Rectal smooth muscle tissue (tissue), 1 donor: Measurements from ENCODE around the gene BTN2A1.
A peak's percentile ranks its signal among the peaks of the same experiment; 100 is the strongest.
"Not testable (repeated sequence)": the region's sequence is repeated elsewhere in the genome, so short reads cannot be mapped to it uniquely, and the experiment has no call there.

Experiments
- H3K27ac ChIP-seq: one replicate; pipeline ENCODE4 v1.7.0; 2013; ENCODE audit warnings: low read depth, low read length, inconsistent platforms
- H3K27me3 ChIP-seq: one replicate; pipeline ENCODE4 v1.7.0; 2013; ENCODE audit warnings: low read length; ENCODE audit not compliant: control insufficient read depth, insufficient read depth
- H3K36me3 ChIP-seq: one replicate; pipeline ENCODE4 v1.7.0; 2013; ENCODE audit warnings: low read length; ENCODE audit not compliant: control insufficient read depth, insufficient read depth
- H3K4me1 ChIP-seq: one replicate; pipeline ENCODE4 v1.7.0; 2013; ENCODE audit warnings: low read length; ENCODE audit not compliant: control insufficient read depth, insufficient read depth
- H3K4me3 ChIP-seq: one replicate; pipeline ENCODE4 v1.7.0; 2013; ENCODE audit warnings: low read length
- H3K9ac ChIP-seq: one replicate; pipeline ENCODE4 v1.7.0; 2013; ENCODE audit warnings: low read length

The BTN2A1 gene

GRCh38 chr6:26461353-26461752 is 3.6 kb downstream of the BTN2A1 start:
- H3K27ac ChIP-seq, H3K27me3 ChIP-seq, H3K9ac ChIP-seq: not testable (repeated sequence)
- Histone ChIP-seq H3K36me3 (peaks cover 36% of the 10 kb centered on the region), H3K4me1 (peaks cover 18% of the 10 kb centered on the region), H3K4me3 (peak overlapping the region; percentile 7)

GRCh38 chr6:26464014-26464413 is 6.3 kb downstream of the BTN2A1 start:
- peaks cover 57% of the 10 kb centered on the region for H3K36me3 ChIP-seq
- no peak overlapping the region for H3K9ac ChIP-seq
- H3K27me3 ChIP-seq = no peaks in the 10 kb centered on the region
- H3K4me3 ChIP-seq = no peak overlapping the region
- H3K4me1 ChIP-seq = peaks cover 16% of the 10 kb centered on the region
- H3K27ac ChIP-seq = no peak overlapping the region

GRCh38 chr6:26464416-26465131 is 6.8 kb downstream of the BTN2A1 start:
- H3K27me3 ChIP-seq = no peaks in the 10 kb centered on the region
- no peak overlapping the region for H3K4me3 ChIP-seq
- no peak overlapping the region for H3K9ac ChIP-seq
- no peak overlapping the region for H3K27ac ChIP-seq
- H3K36me3 ChIP-seq = peaks cover 58% of the 10 kb centered on the region
- H3K4me1 ChIP-seq = peaks cover 11% of the 10 kb centered on the region

- H3K4me1 ChIP-seq = peaks cover 4% of the 10 kb centered on the region
- no peaks in the 10 kb centered on the region for H3K27me3 ChIP-seq
- H3K4me3 ChIP-seq = no peak overlapping the region
- H3K9ac ChIP-seq = no peak overlapping the region
- peaks cover 58% of the 10 kb centered on the region for H3K36me3 ChIP-seq
- H3K27ac ChIP-seq = no peak overlapping the region
Measured at GRCh38 chr6:26465776-26466175, 8.0 kb downstream of the BTN2A1 start.

- Histone ChIP-seq H3K27ac (no peak overlapping the region), H3K4me3 (no peak overlapping the region), H3K9ac (no peak overlapping the region), H3K27me3 (no peaks in the 10 kb centered on the region), H3K4me1 (no peaks in the 10 kb centered on the region), H3K36me3 (peaks cover 43% of the 10 kb centered on the region)
Measured at GRCh38 chr6:26468829-26469228, 11.1 kb downstream of the BTN2A1 start.

GRCh38 chr6:26470643-26471042 is 12.9 kb downstream of the BTN2A1 start:
- Histone ChIP-seq H3K9ac (no peak overlapping the region), H3K27ac (no peak overlapping the region), H3K4me3 (no peak overlapping the region), H3K4me1 (peaks cover 3% of the 10 kb centered on the region), H3K27me3 (no peaks in the 10 kb centered on the region), H3K36me3 (peaks cover 30% of the 10 kb centered on the region)

- peaks cover 16% of the 10 kb centered on the region for H3K36me3 ChIP-seq
- H3K27me3 ChIP-seq = no peaks in the 10 kb centered on the region
- no peak overlapping the region for H3K4me3 ChIP-seq
- peaks cover 3% of the 10 kb centered on the region for H3K4me1 ChIP-seq
- H3K27ac ChIP-seq = no peak overlapping the region
- no peak overlapping the region for H3K9ac ChIP-seq
Measured at GRCh38 chr6:26471970-26472369, 14.2 kb downstream of the BTN2A1 start.

- H3K4me1 ChIP-seq = peaks cover 3% of the 10 kb centered on the region
- peaks cover 13% of the 10 kb centered on the region for H3K36me3 ChIP-seq
- H3K27ac ChIP-seq = peak overlapping the region; percentile 98
- no peaks in the 10 kb centered on the region for H3K27me3 ChIP-seq
- H3K4me3 ChIP-seq = no peak overlapping the region
- H3K9ac ChIP-seq = no peak overlapping the region
Measured at GRCh38 chr6:26472549-26473290, 15.0 kb downstream of the BTN2A1 start.

- Histone ChIP-seq H3K36me3 (peaks cover 8% of the 10 kb centered on the region), H3K27me3 (no peaks in the 10 kb centered on the region), H3K4me3 (peak overlapping the region; percentile 77), H3K4me1 (peaks cover 3% of the 10 kb centered on the region), H3K27ac (peak overlapping the region; percentile 98), H3K9ac (no peak overlapping the region)
Measured at GRCh38 chr6:26473429-26473757, 15.6 kb downstream of the BTN2A1 start.

GRCh38 chr6:26473758-26474438 is 16.1 kb downstream of the BTN2A1 start:
- H3K4me1 ChIP-seq = peaks cover 3% of the 10 kb centered on the region
- H3K36me3 ChIP-seq = peaks cover 3% of the 10 kb centered on the region
- H3K27me3 ChIP-seq = no peaks in the 10 kb centered on the region
- H3K27ac ChIP-seq = peak overlapping the region; percentile 98
- H3K4me3 ChIP-seq = peak overlapping the region; percentile 77
- peak overlapping the region; percentile 80 for H3K9ac ChIP-seq

GRCh38 chr6:26474439-26474881 is 16.7 kb downstream of the BTN2A1 start:
- H3K4me3 ChIP-seq = peak overlapping the region; percentile 77

GRCh38 chr6:26475823-26476729 is 18.3 kb downstream of the BTN2A1 start:
- no peak overlapping the region for H3K27ac ChIP-seq

More at GRCh38 chr6:26474439-26474881, 16.7 kb downstream of the BTN2A1 start:
- H3K36me3 ChIP-seq = no peaks in the 10 kb centered on the region
- no peaks in the 10 kb centered on the region for H3K27me3 ChIP-seq
- H3K27ac ChIP-seq = peak overlapping the region; percentile 98
- peak overlapping the region; percentile 80 for H3K9ac ChIP-seq
- peaks cover 3% of the 10 kb centered on the region for H3K4me1 ChIP-seq

More at GRCh38 chr6:26475823-26476729, 18.3 kb downstream of the BTN2A1 start:
- H3K9ac ChIP-seq = no peak overlapping the region
- H3K36me3 ChIP-seq = no peaks in the 10 kb centered on the region
- H3K4me1 ChIP-seq = peaks cover 3% of the 10 kb centered on the region
- no peak overlapping the region for H3K4me3 ChIP-seq
- no peaks in the 10 kb centered on the region for H3K27me3 ChIP-seq
